Activated CD8-positive, alpha-beta T cell treated with anti-CD3 and anti-CD28 coated beads, Interleukin-2, amount 10 ng/mL, durations not matched to agents 7 days and 5 days (primary cell): ENCODE data around the gene RIOK1. TPM values are rescaled to one million over a fixed set of nuclear protein-coding genes. Genes with fewer than 3 reads are reported as not detected.

Experiments used
- ATAC-seq: fragments of 150-1000 bp; cut with Tn5 transposase; one replicate; pipeline ENCODE4 v1.10.0; 2021; ENCODE audit warnings: moderate library complexity
- CTCF ChIA-PET: fragments of 350-600 bp; sonication (Branson Sonifier 250); formaldehyde crosslinking; loops from one replicate; lab custom pipeline; 2021; ENCODE audit warnings: antibody characterized with exemption; lab: Charles Lee
- POLR2A ChIA-PET: fragments of 350-600 bp; sonication (Branson Sonifier 250); formaldehyde crosslinking; loops from one replicate; lab custom pipeline; 2021; ENCODE audit warnings: antibody characterized with exemption; lab: Charles Lee
- DNase-seq: peaks from one replicate; pipeline ENCODE4 v3.0.0-alpha.2; 2020
- H3K27ac Mint-ChIP-seq: one replicate; pipeline ENCODE4 v1.8.0; 2021; ENCODE audit warnings: mild to moderate bottlenecking, mixed read lengths
- H3K27me3 Mint-ChIP-seq: one replicate; pipeline ENCODE4 v1.8.0; 2021; ENCODE audit warnings: low read depth, mixed read lengths
- H3K36me3 Mint-ChIP-seq: one replicate; pipeline ENCODE4 v1.8.0; 2021; ENCODE audit warnings: low read depth, mixed read lengths
- H3K4me1 Mint-ChIP-seq: one replicate; pipeline ENCODE4 v1.8.0; 2021; ENCODE audit warnings: low read depth, mixed read lengths
- H3K4me3 Mint-ChIP-seq: one replicate; pipeline ENCODE4 v1.8.0; 2021; ENCODE audit warnings: mild to moderate bottlenecking, mixed read lengths
- H3K9me3 Mint-ChIP-seq: one replicate; pipeline ENCODE4 v1.8.0; 2022; ENCODE audit warnings: mixed read lengths; ENCODE audit not compliant: insufficient read depth
- total RNA-seq, 2 experiments: library from RNA; stranded (reverse); gene quantifications; one replicate each; pipeline ENCODE4 v1.2.3, GENCODE V29; 2021

Gene RIOK1
- total RNA-seq, 2 experiments from 2014 or later: 35.8 to 37.0 TPM

- Mint-ChIP-seq H3K4me3 (no peak overlapping the region), H3K4me1 (no peaks in the 10 kb centered on the region), H3K27me3 (no peaks in the 10 kb centered on the region), H3K27ac (no peak overlapping the region), H3K9me3 (no peaks in the 10 kb centered on the region), H3K36me3 (no peaks in the 10 kb centered on the region)
- POLR2A ChIA-PET: no interaction called here
- DNase-seq: no peak
- no peak for ATAC-seq
- CTCF ChIA-PET: interaction anchor here (0.6 to 1.2 kb wide), 2 partner anchors 13 to 151 kb away, joined by 3 read pairs; no protein-coding TSS in a partner anchor
These were observed 37.0 kb downstream of the RIOK1 start for GRCh38 chr6:7426447-7427169.

- Mint-ChIP-seq H3K9me3 (no peaks in the 10 kb centered on the region), H3K4me1 (no peaks in the 10 kb centered on the region), H3K4me3 (no peak overlapping the region), H3K36me3 (no peaks in the 10 kb centered on the region), H3K27me3 (peaks cover 2% of the 10 kb centered on the region), H3K27ac (no peak overlapping the region)
- CTCF ChIA-PET: no interaction called here
- POLR2A ChIA-PET: no interaction called here
- DNase-seq (no peak), ATAC-seq (no peak)
These were observed 41.7 kb downstream of the RIOK1 start for GRCh38 chr6:7431313-7431673.

GRCh38 chr6:7431674-7432390 lies 42.2 kb downstream of the RIOK1 start:
- POLR2A ChIA-PET: no interaction called here
- Mint-ChIP-seq H3K4me1 (no peaks in the 10 kb centered on the region), H3K27ac (no peak overlapping the region), H3K36me3 (no peaks in the 10 kb centered on the region), H3K4me3 (no peak overlapping the region), H3K9me3 (no peaks in the 10 kb centered on the region), H3K27me3 (peaks cover 2% of the 10 kb centered on the region)
- ATAC-seq: no peak
- CTCF ChIA-PET: no interaction called here
- no peak for DNase-seq

GRCh38 chr6:7432391-7433120 lies 42.9 kb downstream of the RIOK1 start:
- POLR2A ChIA-PET: no interaction called here
- H3K27me3 Mint-ChIP-seq: peaks cover 2% of the 10 kb centered on the region
- no peak overlapping the region for H3K4me3 Mint-ChIP-seq
- H3K36me3 Mint-ChIP-seq: no peaks in the 10 kb centered on the region
- DNase-seq: no peak
- CTCF ChIA-PET: interaction anchor here (0.5 kb wide), 1 partner anchor 904 kb away, joined by 3 read pairs; no protein-coding TSS in a partner anchor
- ATAC-seq: no peak
- no peaks in the 10 kb centered on the region for H3K4me1 Mint-ChIP-seq
- H3K9me3 Mint-ChIP-seq: no peaks in the 10 kb centered on the region
- no peak overlapping the region for H3K27ac Mint-ChIP-seq

- Mint-ChIP-seq H3K4me3 (no peak overlapping the region), H3K27me3 (peaks cover 2% of the 10 kb centered on the region), H3K9me3 (no peaks in the 10 kb centered on the region), H3K27ac (no peak overlapping the region), H3K36me3 (no peaks in the 10 kb centered on the region), H3K4me1 (no peaks in the 10 kb centered on the region)
- ChIA-PET CTCF (interaction anchor here (0.5 kb wide), 1 partner anchor 903 kb away, joined by 3 read pairs; no protein-coding TSS in a partner anchor), POLR2A (no interaction called here)
- DNase-seq: no peak
- ATAC-seq: no peak
These were observed 43.6 kb downstream of the RIOK1 start for GRCh38 chr6:7433121-7433617.

GRCh38 chr6:7434672-7435071 lies 45.1 kb downstream of the RIOK1 start:
- CTCF ChIA-PET: no interaction called here
- Mint-ChIP-seq H3K4me3 (no peak overlapping the region), H3K36me3 (no peaks in the 10 kb centered on the region)

GRCh38 chr6:7438011-7438410 lies 48.4 kb downstream of the RIOK1 start:
- DNase-seq: no peak
- ATAC-seq: no peak
- ChIA-PET POLR2A (interaction anchor here (0.6 kb wide), 1 partner anchor 693 kb away, joined by 3 read pairs; no protein-coding TSS in a partner anchor), CTCF (no interaction called here)
- Mint-ChIP-seq H3K27ac (no peak overlapping the region), H3K9me3 (no peaks in the 10 kb centered on the region), H3K36me3 (no peaks in the 10 kb centered on the region), H3K27me3 (peaks cover 2% of the 10 kb centered on the region), H3K4me3 (no peak overlapping the region), H3K4me1 (peaks cover 14% of the 10 kb centered on the region)

More at GRCh38 chr6:7434672-7435071, 45.1 kb downstream of the RIOK1 start:
- Mint-ChIP-seq H3K27me3 (peaks cover 2% of the 10 kb centered on the region), H3K4me1 (peaks cover 11% of the 10 kb centered on the region), H3K9me3 (no peaks in the 10 kb centered on the region), H3K27ac (no peak overlapping the region)
- POLR2A ChIA-PET: no interaction called here
- no peak for DNase-seq
- no peak for ATAC-seq

- H3K4me1 Mint-ChIP-seq: peaks cover 14% of the 10 kb centered on the region
- peak overlapping the region; percentile 29 for H3K4me3 Mint-ChIP-seq
- H3K9me3 Mint-ChIP-seq: no peaks in the 10 kb centered on the region
- ChIA-PET POLR2A (interaction anchor here (0.7 to 1.2 kb wide), 2 partner anchors 173 to 192 kb away, joined by 3 to 5 read pairs; no protein-coding TSS in a partner anchor), CTCF (no interaction called here)
- ATAC-seq (no peak), DNase-seq (no peak)
- H3K36me3 Mint-ChIP-seq: no peaks in the 10 kb centered on the region
- H3K27me3 Mint-ChIP-seq: peaks cover 2% of the 10 kb centered on the region
- peak overlapping the region; percentile 78 for H3K27ac Mint-ChIP-seq
These were observed 49.6 kb downstream of the RIOK1 start for GRCh38 chr6:7439228-7439627.

- DNase-seq: no peak
- Mint-ChIP-seq H3K36me3 (no peaks in the 10 kb centered on the region), H3K4me1 (peaks cover 14% of the 10 kb centered on the region), H3K27ac (no peak overlapping the region), H3K4me3 (no peak overlapping the region), H3K9me3 (no peaks in the 10 kb centered on the region), H3K27me3 (peaks cover 2% of the 10 kb centered on the region)
- ChIA-PET POLR2A (no interaction called here), CTCF (no interaction called here)
- ATAC-seq: no peak
These were observed 50.9 kb downstream of the RIOK1 start for GRCh38 chr6:7440476-7440875.

GRCh38 chr6:7441048-7441775 lies 51.6 kb downstream of the RIOK1 start:
- H3K36me3 Mint-ChIP-seq: no peaks in the 10 kb centered on the region
- no peak for ATAC-seq
- POLR2A ChIA-PET: no interaction called here
- no peaks in the 10 kb centered on the region for H3K9me3 Mint-ChIP-seq
- H3K27ac Mint-ChIP-seq: no peak overlapping the region
- H3K27me3 Mint-ChIP-seq: no peaks in the 10 kb centered on the region
- no peak overlapping the region for H3K4me3 Mint-ChIP-seq
- CTCF ChIA-PET: interaction anchor here (0.8 kb wide), 1 partner anchor 166 kb away, joined by 4 read pairs; no protein-coding TSS in a partner anchor
- H3K4me1 Mint-ChIP-seq: peaks cover 14% of the 10 kb centered on the region
- no peak for DNase-seq

GRCh38 chr6:7442467-7442866 lies 52.9 kb downstream of the RIOK1 start:
- DNase-seq (no peak), ATAC-seq (no peak)
- Mint-ChIP-seq H3K36me3 (no peaks in the 10 kb centered on the region), H3K9me3 (no peaks in the 10 kb centered on the region), H3K4me3 (no peak overlapping the region), H3K27me3 (no peaks in the 10 kb centered on the region), H3K4me1 (peaks cover 14% of the 10 kb centered on the region), H3K27ac (no peak overlapping the region)
- POLR2A ChIA-PET: no interaction called here
- CTCF ChIA-PET: no interaction called here
